Activated CD4-positive, alpha-beta T cell treated with anti-CD3 and anti-CD28 coated beads, Interleukin-2, Interleukin-4, amounts not matched to agents 100 ng/mL and 50 ng/mL, durations not matched to agents 16 hours and 8 hours (primary cell): ENCODE measurements around the gene GLS.
A peak's percentile ranks its signal among the peaks of the same experiment; 100 is the strongest.
"Not testable (repeated sequence)": the region's sequence is repeated elsewhere in the genome, so short reads cannot be mapped to it uniquely, and the experiment has no call there.

Experiments used
- DNase-seq: peaks from one replicate; pipeline ENCODE4 v3.0.0-alpha.2; 2020; ENCODE audit warnings: low spot score

The GLS gene

GRCh38 chr2:190973262-190973661 lies 92.6 kb downstream of the GLS start:
- no peak for DNase-seq

- no peak for DNase-seq
These were observed 93.4 kb downstream of the GLS start for GRCh38 chr2:190973726-190974628.

GRCh38 chr2:190974629-190975361 lies 94.2 kb downstream of the GLS start:
- no peak for DNase-seq

GRCh38 chr2:190976521-190976920 lies 95.9 kb downstream of the GLS start:
- no peak for DNase-seq

GRCh38 chr2:190977505-190977904 lies 96.9 kb downstream of the GLS start:
- DNase-seq: no peak

- no peak for DNase-seq
These were observed 97.9 kb downstream of the GLS start for GRCh38 chr2:190978389-190979053.

GRCh38 chr2:190979906-190980629 lies 99.4 kb downstream of the GLS start:
- DNase-seq: no peak

- DNase-seq: no peak
These were observed 100.1 kb downstream of the GLS start for GRCh38 chr2:190980630-190981209.

- DNase-seq: no peak
These were observed 100.7 kb downstream of the GLS start for GRCh38 chr2:190981333-190981732.

GRCh38 chr2:190981733-190982132 lies 101.1 kb downstream of the GLS start:
- DNase-seq: no peak

GRCh38 chr2:190982262-190983034 lies 101.8 kb downstream of the GLS start:
- DNase-seq: no peak

- DNase-seq: peak; percentile 44
These were observed 104.0 kb downstream of the GLS start for GRCh38 chr2:190984595-190984994.

GRCh38 chr2:190986221-190986953 lies 105.8 kb downstream of the GLS start:
- no peak for DNase-seq

- DNase-seq: no peak
These were observed 106.5 kb downstream of the GLS start for GRCh38 chr2:190987116-190987515.

- DNase-seq: no peak
These were observed 107.3 kb downstream of the GLS start for GRCh38 chr2:190987938-190988337.

- no peak for DNase-seq
These were observed 108.3 kb downstream of the GLS start for GRCh38 chr2:190988910-190989309.

GRCh38 chr2:190990132-190990531 lies 109.5 kb downstream of the GLS start:
- no peak for DNase-seq

GRCh38 chr2:190993292-190993643 lies 112.6 kb downstream of the GLS start:
- DNase-seq: no peak

GRCh38 chr2:190994148-190994547 lies 113.5 kb downstream of the GLS start:
- no peak for DNase-seq

- not testable (repeated sequence) for DNase-seq
These were observed 114.7 kb downstream of the GLS start for GRCh38 chr2:190995315-190995714.
